Measurements from ENCODE around the gene OR2T1. TPM values are rescaled to one million over a fixed set of nuclear protein-coding genes. Genes with fewer than 3 reads are reported as not detected.
"Not testable (repeated sequence)": the region's sequence is repeated elsewhere in the genome, so short reads cannot be mapped to it uniquely, and the experiment has no call there.

The OR2T1 gene
- total RNA-seq: not detected

GRCh38 chr1:248402748-248403147 is at the start of gene OR2T1:
Gene OR2T1 (plus strand): TSS chr1:248403048. CDS start chr1:248406148, 3,100 bp downstream.
- ATAC-seq: no peak

- no peak for ATAC-seq
These were observed 43.4 kb upstream of the OR2T1 start for GRCh38 chr1:248359415-248359814.

- ATAC-seq: no peak
These were observed 41.6 kb upstream of the OR2T1 start, which contains the start of gene OR2T4 for GRCh38 chr1:248361121-248361715. Gene OR2T4 (plus strand): TSS chr1:248361665. CDS start chr1:248361665, 0 bp downstream.

GRCh38 chr1:248366609-248367008 is 36.2 kb upstream of the OR2T1 start:
- ATAC-seq: no peak

GRCh38 chr1:248372394-248372793 is 30.5 kb upstream of the OR2T1 start:
- ATAC-seq: no peak

GRCh38 chr1:248373761-248374160 is 29.1 kb upstream of the OR2T1 start:
- ATAC-seq: no peak

- ATAC-seq: no peak
These were observed 27.4 kb upstream of the OR2T1 start, which contains the start of gene OR2T6 for GRCh38 chr1:248375446-248375845. Gene OR2T6 (plus strand): TSS chr1:248375746. CDS start chr1:248387609, 11,863 bp downstream.

GRCh38 chr1:248376916-248377315 is 25.9 kb upstream of the OR2T1 start:
- ATAC-seq: no peak

- no peak for ATAC-seq
These were observed 22.0 kb upstream of the OR2T1 start for GRCh38 chr1:248380854-248381253.

- no peak for ATAC-seq
These were observed 14.4 kb upstream of the OR2T1 start for GRCh38 chr1:248388426-248388825.

GRCh38 chr1:248393050-248393449 is 9.8 kb upstream of the OR2T1 start:
- no peak for ATAC-seq

GRCh38 chr1:248404024-248404423 is 1.2 kb downstream of the OR2T1 start:
- ATAC-seq: no peak

GRCh38 chr1:248406721-248407692 is 4.2 kb downstream of the OR2T1 start:
- no peak for ATAC-seq

- no peak for ATAC-seq
These were observed 13.4 kb downstream of the OR2T1 start for GRCh38 chr1:248416226-248416625.

- no peak for ATAC-seq
These were observed 15.0 kb downstream of the OR2T1 start for GRCh38 chr1:248417854-248418253.

- no peak for ATAC-seq
These were observed 18.5 kb downstream of the OR2T1 start for GRCh38 chr1:248421384-248421783.

GRCh38 chr1:248427526-248428191 is 24.8 kb downstream of the OR2T1 start:
- ATAC-seq: not testable (repeated sequence)

GRCh38 chr1:248428192-248428533 is 25.3 kb downstream of the OR2T1 start:
- ATAC-seq: not testable (repeated sequence)

GRCh38 chr1:248431683-248432082 is 28.8 kb downstream of the OR2T1 start:
- ATAC-seq: not testable (repeated sequence)

- not testable (repeated sequence) for ATAC-seq
These were observed 29.4 kb downstream of the OR2T1 start for GRCh38 chr1:248432201-248432600.

GRCh38 chr1:248433811-248434415 is 31.1 kb downstream of the OR2T1 start:
- not testable (repeated sequence) for ATAC-seq

- not testable (repeated sequence) for ATAC-seq
These were observed 32.1 kb downstream of the OR2T1 start for GRCh38 chr1:248434913-248435312.

- ATAC-seq: not testable (repeated sequence)
These were observed 33.5 kb downstream of the OR2T1 start for GRCh38 chr1:248436303-248436702.

Data from esophagus mucosa (tissue), 1 donor.